ENCODE measurements around the gene TNRC18.

Gene TNRC18

DNA sequence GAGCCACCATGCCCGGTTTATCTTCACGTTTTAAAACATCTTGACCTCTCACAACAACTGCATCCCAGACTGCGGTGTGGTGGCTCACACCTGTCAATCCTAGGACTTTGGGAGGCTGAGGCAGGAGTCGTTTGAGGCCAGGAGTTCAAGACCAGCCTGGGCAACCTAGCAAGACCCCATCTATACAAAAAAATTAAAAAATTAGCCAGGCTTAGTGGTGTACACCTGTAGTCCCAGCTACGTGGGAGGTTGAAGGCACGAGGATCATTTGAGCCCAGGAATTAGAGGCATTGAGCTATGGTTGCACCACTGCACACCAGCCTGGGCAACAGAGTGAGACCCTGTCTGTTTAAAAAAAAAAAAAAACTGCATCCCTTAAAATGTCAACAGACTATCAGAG lies 20.2 kb downstream of the TNRC18 start:
- no peak for DNase-seq

- no peak for DNase-seq
Measured at GRCh38 chr7:5397736-5398135, 25.9 kb downstream of the TNRC18 start.

DNA sequence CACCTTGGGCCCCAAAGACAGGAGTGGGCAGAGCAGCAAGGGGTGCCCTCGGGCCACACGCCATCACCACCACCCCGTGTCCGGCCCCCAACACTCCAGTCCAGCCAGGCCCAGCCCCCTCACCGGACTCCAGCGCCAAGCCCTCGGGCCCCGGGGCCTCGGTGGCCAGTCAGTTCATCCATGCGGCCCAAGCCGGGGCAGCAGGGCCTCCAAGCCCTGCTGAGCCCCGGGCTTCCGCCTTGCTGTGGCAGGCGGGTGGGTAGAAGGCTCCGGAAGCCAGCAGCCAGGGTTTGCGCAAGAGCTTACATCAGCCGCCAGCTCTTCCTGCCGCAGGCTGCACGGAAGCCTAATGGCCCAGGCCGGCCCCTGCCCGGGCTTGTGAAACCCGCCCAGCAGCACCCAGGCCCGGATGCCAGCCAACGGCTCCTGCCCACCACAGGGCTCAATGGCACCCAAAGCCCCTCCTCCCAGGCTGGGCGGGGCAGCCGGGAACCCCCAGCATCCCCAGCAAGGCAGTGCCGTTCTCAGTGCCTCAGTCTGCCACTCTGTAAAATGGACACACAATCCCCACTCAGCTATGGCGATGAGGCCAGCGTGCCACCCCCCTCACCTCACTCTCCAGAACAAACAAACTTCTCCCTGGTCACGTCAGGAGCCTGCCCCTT lies 26.5 kb downstream of the TNRC18 start:
- peak; percentile 100 for DNase-seq

GRCh38 chr7:5396542-5396941 lies 27.1 kb downstream of the TNRC18 start:
- peak; percentile 79 for DNase-seq

DNA sequence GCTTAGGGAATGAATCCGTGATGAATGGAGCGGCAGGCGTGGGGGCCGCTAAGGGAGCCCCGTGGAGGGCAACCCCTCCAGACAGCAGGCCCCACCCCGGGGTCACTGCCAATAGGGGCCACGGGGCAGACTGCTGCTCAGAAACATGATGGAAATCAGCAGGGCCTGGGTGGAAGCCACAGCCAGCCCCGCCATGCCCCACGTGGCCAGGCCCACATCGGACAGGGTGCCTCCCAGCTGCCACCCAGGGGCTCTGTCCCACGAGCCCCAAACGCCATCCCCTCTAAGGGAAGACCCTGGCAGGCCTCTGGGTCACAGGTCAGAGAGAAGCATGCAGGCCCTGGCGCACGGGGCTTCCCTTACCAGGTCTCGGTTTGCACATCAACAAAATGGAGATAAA lies 28.4 kb downstream of the TNRC18 start:
- DNase-seq, result no peak

- DNase-seq, result no peak
Measured at GRCh38 chr7:5394264-5395105, 29.1 kb downstream of the TNRC18 start.

GRCh38 chr7:5393748-5394147 lies 29.9 kb downstream of the TNRC18 start:
- no peak for DNase-seq

- no peak for DNase-seq
Measured at GRCh38 chr7:5393328-5393727, 30.3 kb downstream of the TNRC18 start.

DNA sequence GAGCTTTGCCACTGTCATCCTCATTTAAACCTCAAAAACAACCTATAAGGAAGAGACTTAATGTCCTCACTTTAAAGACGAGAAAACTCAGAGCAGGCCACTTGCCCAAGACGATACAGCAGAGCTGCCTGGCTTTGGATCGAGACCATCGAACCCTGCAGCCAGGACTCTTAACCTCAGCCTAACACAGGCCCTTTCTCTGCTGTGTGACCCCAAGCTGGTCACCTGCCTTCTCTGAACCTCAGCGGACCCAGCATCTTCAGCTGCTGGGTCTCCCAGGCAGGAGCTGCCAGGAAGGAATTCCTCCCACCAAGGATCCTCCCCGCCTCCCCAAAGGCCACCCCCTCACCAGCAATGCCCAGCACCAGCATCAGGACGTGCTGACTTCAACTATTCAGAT lies 32.7 kb downstream of the TNRC18 start:
- no peak for DNase-seq

DNA sequence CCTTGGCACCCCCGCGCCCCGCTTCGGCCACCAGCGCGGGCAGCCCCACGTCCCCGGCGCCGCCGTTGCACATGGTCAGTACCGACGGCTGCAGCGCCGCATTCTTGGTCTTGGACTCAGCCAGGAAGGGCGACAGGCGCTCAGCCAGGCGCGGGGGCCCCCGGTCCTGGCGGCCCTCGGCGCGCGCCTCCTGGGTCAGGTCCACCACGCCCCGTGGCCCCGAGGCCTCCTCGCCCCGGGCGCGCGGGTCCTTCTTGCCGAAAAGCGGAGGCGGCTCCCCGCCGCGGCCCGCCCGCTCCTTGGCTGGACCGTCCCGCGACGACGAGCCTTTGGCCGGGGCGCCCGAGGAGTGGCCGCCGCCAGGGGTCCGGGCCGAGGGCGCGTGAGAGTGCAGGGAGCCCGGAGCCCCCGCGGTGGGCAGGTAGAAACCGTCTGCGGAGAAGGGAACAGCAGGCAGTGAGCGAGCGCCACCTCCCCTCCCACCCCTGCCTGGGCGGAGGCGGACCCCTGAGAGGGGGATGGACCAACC lies 34.7 kb downstream of the TNRC18 start:
- no peak for DNase-seq

DNA sequence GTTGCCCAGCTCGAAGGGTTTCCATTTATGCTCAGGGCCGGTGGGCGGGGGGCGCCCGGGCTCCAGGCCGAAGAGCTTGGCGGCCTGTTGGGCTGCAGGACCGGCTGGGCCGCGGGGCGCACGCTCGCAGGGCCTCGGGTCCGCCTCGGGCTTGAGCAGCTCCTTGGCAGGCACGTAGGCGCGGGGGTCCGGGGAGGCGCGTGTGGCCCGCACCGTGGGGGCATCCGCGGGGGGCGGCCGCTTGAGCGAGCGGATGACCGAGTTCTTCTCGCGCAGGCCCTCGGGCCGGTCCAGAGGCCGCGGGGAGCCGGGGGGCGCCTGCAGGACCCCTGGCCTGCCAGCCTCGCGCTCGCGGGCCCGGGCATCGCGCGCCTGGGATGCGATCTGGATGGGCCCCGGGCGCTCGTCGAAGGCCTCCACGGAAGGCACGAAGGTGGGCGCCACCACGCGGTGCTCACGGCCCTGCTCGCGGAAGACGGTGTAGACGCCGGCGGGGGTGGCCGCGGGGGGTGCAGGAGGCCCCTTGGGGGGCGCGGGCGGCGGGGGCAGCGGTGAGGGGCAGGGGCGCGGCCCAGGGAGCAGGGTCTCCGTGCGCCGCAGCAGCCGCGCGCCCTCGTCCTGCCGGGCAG lies 35.2 kb downstream of the TNRC18 start:
- no peak for DNase-seq

GRCh38 chr7:5387711-5388245 lies 35.9 kb downstream of the TNRC18 start:
- no peak for DNase-seq

GRCh38 chr7:5384618-5385017 lies 39.0 kb downstream of the TNRC18 start:
- DNase-seq, result no peak

DNA sequence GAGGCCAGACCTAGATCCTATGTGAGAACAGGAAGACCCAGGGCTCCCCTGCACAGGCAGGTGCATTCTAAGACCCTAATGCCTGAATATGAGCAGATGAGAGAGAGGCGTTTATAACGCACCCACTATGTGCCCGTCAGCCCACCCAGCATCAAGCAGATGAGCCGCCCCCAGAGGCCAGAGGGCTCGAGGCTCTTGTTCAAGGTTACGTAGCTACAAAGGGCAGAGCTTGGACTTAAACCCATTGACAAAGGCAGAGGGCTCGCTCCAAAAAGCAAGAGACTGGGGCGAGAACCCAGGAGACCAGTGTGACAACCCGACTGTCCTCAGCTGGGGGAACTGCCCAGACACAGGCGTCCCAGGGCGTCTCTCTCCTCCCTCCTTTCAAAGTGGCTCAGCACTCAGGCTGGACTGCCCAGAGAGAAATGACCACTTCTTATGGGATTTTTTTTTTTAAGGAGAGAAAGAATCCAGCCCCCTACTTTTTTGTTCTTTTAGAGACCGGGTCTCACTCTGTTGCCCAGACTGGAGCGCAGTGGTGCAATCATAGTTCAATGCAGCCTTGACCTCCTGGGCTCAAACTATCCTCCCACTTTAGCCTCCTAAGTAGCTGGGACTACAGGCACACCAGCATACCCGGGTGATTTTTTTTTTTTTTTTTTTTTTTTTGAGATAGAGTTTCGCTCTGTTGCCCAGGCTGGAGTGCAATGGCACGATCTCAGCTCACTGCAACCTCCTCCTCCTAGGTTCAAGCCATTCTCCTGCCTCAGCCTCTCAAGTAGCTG lies 40.1 kb downstream of the TNRC18 start:
- no peak for DNase-seq

DNA sequence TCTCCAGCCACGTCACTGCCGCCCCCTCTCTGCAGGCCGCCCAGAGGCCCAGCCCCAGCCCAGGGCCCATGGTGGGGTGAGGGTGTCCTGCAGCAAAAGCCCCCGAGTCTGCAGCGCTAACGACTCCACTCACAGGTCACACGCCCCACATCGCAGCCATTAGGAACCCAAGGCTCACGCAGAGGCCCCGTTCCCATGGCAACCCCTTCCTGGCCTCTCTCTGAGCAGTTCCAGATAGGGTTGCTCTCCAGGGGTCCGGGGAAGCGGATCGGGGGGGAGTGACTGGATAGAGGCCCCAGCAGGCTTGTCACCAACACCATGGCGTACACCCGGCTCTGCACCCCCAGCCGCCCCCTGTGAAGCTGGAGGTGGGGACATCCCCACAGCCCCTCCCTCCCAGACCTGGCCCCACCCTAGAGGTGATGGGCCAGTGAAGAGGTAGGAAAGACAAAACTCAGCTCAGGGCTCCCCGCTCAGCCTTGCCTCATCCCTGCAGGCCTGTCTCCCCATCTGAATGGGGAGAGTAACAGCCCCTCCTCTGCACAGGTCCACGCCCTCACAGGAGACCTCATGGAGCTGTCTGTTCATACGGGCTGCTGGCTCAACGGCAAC lies 41.2 kb downstream of the TNRC18 start:
- no peak for DNase-seq

DNA sequence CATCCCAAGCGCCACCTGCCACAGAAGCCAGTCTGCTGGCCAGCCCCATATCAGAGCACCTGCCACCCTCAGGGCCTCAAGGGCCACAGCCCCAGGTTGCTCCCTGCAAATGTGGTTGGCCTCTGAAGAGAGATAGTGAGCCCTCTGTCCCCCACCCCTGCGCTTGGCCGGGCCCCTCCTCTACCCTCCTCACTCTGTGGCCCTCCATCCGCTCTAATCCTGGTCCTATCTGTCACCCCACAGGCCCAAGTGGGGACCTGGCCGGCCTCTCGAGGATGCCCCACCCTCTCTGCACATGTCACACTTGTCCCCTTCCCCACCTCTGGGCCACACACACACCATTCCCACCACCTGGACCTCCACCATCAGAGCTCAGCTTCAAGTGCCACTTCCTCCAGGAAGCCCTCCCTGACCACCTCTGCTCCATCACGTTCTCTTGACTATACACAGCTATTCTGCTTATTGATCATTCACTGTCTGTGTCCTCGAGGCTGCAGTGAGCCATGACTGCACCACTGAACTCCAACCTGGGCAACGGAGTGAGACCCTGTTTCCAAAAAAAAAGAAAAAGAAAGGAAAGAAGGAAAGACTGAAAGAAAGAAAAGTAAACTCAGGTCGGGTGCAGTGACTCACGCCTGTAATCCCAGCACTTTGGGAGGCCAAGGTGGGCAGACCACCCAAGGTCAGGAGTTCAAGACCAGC lies 42.4 kb downstream of the TNRC18 start:
- no peak for DNase-seq

- no peak for DNase-seq
Measured at GRCh38 chr7:5380350-5381070, 43.1 kb downstream of the TNRC18 start.

DNA sequence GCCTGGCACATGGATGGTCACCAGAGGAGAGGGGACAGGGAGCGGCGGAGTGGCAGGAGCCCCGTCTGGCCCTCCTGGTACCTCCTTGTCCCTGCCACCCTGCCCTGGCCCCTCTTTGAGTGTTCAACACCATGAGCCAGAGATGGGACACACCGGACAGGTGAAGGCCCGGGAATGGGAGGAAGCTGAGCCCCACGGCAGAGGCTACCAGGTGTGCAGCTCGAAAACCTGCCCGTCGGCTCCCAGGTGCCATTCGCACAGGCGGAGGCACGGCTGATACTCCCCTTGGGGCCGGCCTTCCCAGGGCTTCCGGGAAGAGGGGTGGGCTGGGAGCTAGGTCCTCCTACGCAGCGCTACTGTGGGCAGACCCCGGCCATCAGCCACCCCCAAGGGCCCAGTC lies 44.1 kb downstream of the TNRC18 start:
- no peak for DNase-seq

DNA sequence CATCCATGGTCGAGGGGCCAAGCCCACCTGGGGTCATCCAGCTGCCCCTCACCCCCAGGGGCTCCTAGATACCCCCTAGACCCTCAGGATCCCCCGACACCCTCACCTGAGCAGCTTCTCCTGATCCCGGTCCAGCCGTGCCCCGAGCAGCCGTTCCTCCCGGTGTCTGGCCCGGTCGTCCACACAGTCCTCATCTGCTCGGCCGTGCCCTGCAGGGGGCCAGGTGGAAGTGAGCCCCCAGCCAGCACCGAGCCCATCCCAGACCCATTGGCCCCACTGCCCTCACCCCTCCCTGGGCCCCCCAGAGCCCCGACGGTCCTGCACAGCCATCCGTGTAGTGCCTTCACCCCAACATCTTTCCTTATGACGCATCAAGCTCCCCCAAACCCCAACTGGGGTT lies 45.8 kb downstream of the TNRC18 start:
- DNase-seq, result no peak

DNA sequence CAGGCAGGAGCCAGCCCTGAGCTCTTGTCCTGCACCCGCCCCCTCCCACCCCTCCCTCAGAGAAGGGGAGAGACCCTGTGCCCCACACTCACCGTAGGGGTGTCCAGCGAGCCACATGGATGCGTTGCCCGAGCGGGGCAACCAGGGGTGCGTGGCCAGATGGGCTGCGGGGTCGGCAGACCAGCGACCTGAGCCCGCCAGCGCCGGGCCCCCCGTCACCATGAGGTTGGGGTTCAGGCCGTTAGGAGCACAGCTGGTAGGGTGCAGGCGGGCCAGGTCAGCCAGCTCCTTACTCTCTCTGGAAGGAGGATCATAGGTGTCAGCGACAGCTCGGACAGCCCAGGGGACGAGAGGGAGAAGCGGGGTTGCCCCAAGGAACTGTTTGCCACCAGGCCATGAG lies 46.4 kb downstream of the TNRC18 start:
- DNase-seq, result no peak

- DNase-seq, result no peak
Measured at GRCh38 chr7:5375925-5376324, 47.7 kb downstream of the TNRC18 start.
